ENCODE measurements around the gene PCDH7.

GRCh38 chr4:30756553-30756952 is 36.4 kb downstream of the PCDH7 start:
- TF ChIP-seq POLR2A (IDR thresholded peaks at IDR 0.05) (no peak), CTCF (IDR thresholded peaks at IDR 0.05) (no peak)

All from thyroid gland (tissue), 4 donors.